Activated CD8-positive, alpha-beta memory T cell treated with anti-CD3 and anti-CD28 coated beads, Interleukin-2, amount 50 U/mL, for 48 hours (primary cell): ENCODE results near the gene CGB8.
"Not testable (repeated sequence)": the region's sequence is repeated elsewhere in the genome, so short reads cannot be mapped to it uniquely, and the experiment has no call there.

ENCODE experiments used
- DNase-seq: peaks from one replicate; pipeline ENCODE4 v3.0.0-alpha.2; 2020

The CGB8 gene

GRCh38 chr19:49029749-49030148 is 19.2 kb downstream of the CGB8 start:
- not testable (repeated sequence) for DNase-seq

GRCh38 chr19:49028686-49029085 is 20.2 kb downstream of the CGB8 start:
- not testable (repeated sequence) for DNase-seq

GRCh38 chr19:49025599-49025998 is 23.3 kb downstream of the CGB8 start:
- not testable (repeated sequence) for DNase-seq

- DNase-seq: not testable (repeated sequence)
Measured at GRCh38 chr19:49025088-49025487, 23.8 kb downstream of the CGB8 start.

GRCh38 chr19:49024233-49024632 is 24.7 kb downstream of the CGB8 start, which contains the start of gene CGB3:
TSS of gene CGB3 (minus strand) at chr19:49024333. CDS start at chr19:49023971, 362 bp downstream.
- DNase-seq: not testable (repeated sequence)

GRCh38 chr19:49022116-49022515 is 26.8 kb downstream of the CGB8 start:
- no peak for DNase-seq

- DNase-seq: no peak
Measured at GRCh38 chr19:49020931-49021895, 27.7 kb downstream of the CGB8 start.

- DNase-seq: no peak
Measured at GRCh38 chr19:49020342-49020741, 28.6 kb downstream of the CGB8 start.

GRCh38 chr19:49019242-49019932 is 29.5 kb downstream of the CGB8 start:
- peak; percentile 85 for DNase-seq

GRCh38 chr19:49018388-49019241 is 30.3 kb downstream of the CGB8 start:
- peak; percentile 67 for DNase-seq

GRCh38 chr19:49017666-49018351 is 31.1 kb downstream of the CGB8 start:
- peak; percentile 84 for DNase-seq

GRCh38 chr19:49017041-49017665 is 31.8 kb downstream of the CGB8 start, which contains the start of gene LHB:
TSS of gene LHB (minus strand) at chr19:49017091. CDS start at chr19:49017081, 10 bp downstream.
- DNase-seq: no peak

- no peak for DNase-seq
Measured at GRCh38 chr19:49016067-49016839, 32.7 kb downstream of the CGB8 start.

GRCh38 chr19:49014870-49015255 is 34.0 kb downstream of the CGB8 start:
- no peak for DNase-seq

GRCh38 chr19:49014123-49014869 is 34.6 kb downstream of the CGB8 start:
- no peak for DNase-seq

GRCh38 chr19:49011194-49011593 is 37.7 kb downstream of the CGB8 start:
- no peak for DNase-seq

- no peak for DNase-seq
Measured at GRCh38 chr19:49010453-49010852, 38.5 kb downstream of the CGB8 start.

GRCh38 chr19:49009828-49010227 is 39.1 kb downstream of the CGB8 start:
- no peak for DNase-seq

- DNase-seq: no peak
Measured at GRCh38 chr19:49006905-49007304, 42.0 kb downstream of the CGB8 start.
